SH-SY5Y (cell line): ENCODE data around the gene ADAMTS2.

ENCODE experiments used
- GATA2 ChIP-seq: IDR thresholded peaks from 2 replicates; pipeline ENCODE4 v1.6.1; 2011; ENCODE audit warnings: mild to moderate bottlenecking, low read depth, low read length
- GATA3 ChIP-seq: IDR thresholded peaks from 2 replicates; pipeline ENCODE4 v1.6.1; 2011; ENCODE audit warnings: low read depth, mild to moderate bottlenecking, low read length, moderate library complexity

ADAMTS2 gene

DNA sequence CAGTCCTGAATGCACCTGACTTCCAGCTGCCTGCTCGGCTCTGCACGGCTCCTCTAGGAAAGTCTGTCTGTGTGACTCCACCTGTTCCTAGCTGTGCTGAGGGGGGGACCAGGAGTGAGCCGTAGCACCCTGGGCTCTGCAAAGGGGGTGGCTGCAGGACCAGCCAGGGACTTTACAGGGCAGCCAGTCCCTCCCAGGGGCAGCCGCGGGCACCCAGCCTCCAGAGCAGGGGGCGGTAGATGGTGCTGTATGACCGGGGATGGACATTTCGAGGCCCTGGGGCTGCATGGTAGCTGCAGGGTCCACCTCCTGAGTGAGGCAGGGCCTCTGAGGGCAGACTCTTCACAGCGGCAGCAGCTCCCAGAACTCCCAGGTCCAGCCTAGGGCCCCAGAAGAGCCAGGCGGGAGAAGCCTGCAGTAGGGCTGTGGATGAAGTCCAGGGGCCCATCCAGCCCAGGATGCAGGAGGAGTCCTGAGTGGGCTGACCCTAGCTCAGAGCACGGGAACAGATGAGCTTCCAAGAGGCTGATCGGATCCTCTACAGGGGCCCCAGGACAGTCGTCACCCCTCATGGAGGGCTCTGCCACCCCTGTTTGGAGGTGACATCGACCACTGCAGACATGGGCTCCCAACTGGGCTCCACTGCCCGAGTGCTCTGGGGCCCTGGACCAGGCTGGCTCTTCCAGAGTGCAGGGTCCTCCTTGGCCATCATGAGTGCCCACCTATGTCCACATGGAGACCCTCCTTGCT lies 179.7 kb downstream of the ADAMTS2 start:
- TF ChIP-seq GATA3 (no peak), GATA2 (no peak)

DNA sequence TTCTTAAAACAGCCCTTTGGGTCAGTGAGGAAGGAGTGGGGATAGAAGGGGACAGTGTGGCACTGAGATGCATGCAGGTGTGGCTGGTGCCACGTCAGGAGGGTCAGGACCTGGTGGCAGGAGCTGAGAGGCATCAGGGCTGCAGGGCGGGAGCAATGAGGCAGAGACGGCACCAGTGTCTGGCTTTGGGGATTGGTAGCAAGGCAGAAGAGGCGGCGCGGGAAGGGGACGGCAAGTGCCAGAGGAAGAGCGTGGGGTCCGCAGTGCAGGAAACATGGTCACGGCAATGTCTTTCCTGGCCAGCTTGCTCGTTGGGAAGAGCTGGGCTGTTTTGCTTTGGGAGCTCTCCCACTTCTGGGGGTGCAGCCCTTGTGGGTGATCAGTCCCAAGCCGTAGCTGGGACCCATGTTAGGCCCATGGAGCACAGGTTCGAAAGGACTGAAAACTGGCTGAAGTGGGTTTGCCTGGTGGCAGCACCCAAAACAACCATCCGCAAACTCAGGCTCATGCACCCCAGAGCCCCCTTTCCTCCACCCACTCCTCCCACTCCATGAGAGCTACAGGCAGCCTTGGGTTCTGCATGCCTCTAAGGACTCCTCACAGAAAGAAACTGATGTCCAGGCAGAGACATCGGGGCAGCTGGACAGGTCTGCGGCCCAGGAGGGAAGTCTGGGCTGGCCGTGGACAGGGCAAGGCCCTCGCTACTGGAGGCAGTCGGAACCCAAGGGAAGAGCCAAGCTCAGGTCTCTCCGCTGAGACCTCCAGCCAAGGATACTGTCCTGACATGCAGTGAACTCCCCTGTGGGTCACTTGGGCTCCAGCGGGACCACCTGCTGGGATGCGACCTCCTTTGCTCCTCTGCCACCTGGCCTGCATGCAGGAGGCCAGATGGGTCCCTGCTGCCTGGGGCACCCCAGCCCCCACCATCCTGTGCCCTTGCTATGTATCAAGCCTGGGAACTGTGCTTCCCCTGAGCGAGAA lies 180.6 kb downstream of the ADAMTS2 start:
- TF ChIP-seq GATA2: no peak
- no peak for TF ChIP-seq GATA3

DNA sequence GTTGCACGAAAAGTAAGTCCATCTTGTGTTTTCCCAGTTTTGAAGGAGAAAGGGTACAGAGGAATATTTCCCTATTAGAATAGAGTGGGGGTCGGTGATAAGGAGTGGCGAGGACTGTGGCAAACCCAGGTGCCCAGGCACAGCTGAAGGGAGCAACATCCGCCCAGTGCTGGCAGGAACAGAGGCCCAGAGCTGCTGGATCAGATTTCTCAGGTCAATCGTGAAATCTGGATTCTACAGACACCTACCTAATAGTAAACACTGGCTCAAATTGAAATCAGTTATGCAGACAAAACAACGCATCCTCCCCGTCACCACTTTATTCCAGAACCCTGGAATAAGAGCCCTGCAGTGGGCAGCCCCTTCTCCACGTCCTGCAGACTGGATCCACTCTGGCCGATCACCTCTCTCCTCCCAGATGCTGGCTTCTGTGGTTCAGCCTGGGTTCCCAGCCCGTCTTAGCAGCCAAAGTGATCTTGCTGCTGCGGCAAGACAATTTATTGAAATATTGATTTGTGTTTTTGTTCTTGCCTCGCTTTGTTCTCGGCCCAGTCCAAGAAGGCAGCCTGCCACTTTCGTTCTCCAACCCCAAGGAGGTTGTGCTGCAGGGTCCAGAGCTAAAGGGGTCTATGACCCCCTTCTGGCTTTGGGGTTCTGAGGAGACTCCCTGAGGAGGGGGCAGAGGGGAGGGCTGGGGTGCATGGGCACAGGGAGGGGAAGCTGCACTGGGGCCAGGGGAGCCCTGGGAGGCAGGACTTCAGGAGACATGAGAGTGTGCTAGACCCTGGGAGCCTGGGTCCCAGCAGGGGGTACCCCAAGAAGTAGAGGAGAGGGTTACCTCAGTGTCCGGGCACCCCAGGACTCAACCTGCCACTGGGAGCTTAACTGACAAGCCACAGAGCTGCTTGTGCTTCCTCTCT lies 181.8 kb downstream of the ADAMTS2 start:
- TF ChIP-seq GATA3 (no peak), GATA2 (no peak)

DNA sequence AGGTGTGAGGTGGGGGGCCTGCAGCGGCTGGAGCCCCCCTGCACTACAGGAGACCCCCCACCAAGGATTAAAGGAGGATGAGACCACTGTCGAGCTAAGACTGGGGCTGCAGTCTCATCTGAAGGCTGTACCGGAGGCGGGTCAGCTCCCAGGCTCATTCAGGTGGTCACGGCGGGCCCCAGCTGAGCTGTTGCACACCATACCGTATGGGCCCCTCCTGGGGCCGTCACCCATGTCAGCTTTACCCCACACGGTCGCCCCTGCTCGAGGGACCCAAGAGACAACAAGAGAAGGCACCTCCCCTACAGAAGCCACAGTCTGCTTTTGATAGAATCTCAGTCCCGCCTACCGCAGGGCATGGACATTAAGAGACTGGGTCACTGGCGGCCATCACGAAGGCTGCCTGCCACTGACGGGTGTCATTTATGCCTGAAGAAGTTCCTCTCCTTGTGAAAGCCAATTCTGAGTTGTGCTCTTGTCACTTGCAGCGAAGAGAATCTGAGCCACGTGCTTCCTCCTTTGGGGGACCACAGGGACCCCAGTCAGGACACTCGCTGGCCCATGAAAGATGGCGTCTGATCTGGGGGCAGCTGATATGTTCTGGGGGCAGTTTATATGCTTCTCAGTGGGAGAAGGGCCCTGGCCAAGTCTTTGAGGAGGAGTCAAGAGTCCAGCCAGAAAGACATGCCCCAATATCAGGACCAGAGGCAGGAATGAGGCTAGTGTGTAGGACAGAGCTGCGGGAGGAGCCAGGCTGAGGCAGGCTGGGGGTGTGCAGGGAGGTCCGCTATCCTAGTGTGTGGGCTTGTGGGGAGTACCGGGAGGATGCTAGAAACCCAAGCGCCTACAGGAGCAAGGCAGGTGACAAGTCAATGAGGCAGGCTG lies 182.7 kb downstream of the ADAMTS2 start:
- no peak for TF ChIP-seq GATA3
- TF ChIP-seq GATA2: no peak

DNA sequence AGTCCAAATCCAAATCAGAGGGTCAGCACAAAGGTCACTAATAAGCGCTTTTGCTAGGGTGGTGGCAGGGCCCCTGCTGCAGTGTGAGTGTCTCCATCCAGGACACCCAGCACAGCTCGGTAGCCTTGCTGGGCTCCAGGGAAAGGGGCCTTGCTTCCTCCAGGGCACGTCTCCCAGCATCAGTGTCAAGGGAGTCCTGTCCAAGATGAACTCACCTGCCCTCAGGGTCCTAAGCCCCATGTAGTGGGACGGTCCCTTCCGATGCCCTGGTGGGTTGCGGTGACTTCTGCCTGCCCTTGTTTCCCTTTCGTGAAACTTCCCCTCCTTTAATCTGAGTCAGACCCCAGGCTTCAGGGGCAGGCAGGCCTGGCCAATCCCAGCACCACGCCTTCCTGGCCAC lies 183.4 kb downstream of the ADAMTS2 start:
- TF ChIP-seq GATA3: no peak
- no peak for TF ChIP-seq GATA2

DNA sequence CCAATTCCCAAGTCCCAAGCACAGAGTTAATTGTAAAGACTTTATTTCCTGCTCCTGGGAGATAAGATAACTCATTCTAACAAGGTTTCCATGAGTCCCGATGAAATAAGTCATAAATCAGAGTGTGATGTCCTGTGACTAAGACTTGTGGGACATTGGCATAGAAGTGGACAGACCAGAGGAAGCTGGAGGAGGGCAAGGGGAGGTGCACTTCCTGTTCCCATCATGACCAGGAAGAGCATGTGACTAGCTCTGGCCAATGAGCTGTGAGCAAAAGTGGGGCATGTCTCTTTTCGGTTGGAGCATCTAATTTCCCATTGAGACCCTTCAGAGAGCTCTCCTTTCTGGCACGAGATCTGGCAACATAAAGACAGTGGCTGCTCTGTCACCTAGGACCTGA lies 184.7 kb downstream of the ADAMTS2 start:
- TF ChIP-seq GATA2 (no peak), GATA3 (no peak)

DNA sequence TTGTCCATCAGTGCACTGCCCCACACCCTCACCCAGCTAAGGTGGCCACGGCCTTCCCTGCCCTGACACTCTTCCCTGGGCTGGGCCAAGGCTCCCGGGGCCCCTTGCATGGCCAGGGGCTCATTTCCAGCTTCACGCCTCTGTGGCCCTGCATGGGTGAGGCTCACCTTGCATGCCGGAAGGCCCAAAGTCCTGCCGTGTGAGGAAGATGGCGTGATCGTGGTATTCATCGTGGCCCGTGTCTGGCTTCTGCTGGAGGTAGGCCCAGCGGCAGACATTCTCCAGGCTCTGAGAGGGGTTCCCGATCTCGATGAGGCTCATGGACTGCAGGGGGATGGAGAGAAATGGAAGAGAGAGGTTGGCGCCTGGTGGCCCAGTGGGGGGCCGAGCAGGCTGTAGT lies 186.7 kb downstream of the ADAMTS2 start:
- no peak for TF ChIP-seq GATA3
- no peak for TF ChIP-seq GATA2

DNA sequence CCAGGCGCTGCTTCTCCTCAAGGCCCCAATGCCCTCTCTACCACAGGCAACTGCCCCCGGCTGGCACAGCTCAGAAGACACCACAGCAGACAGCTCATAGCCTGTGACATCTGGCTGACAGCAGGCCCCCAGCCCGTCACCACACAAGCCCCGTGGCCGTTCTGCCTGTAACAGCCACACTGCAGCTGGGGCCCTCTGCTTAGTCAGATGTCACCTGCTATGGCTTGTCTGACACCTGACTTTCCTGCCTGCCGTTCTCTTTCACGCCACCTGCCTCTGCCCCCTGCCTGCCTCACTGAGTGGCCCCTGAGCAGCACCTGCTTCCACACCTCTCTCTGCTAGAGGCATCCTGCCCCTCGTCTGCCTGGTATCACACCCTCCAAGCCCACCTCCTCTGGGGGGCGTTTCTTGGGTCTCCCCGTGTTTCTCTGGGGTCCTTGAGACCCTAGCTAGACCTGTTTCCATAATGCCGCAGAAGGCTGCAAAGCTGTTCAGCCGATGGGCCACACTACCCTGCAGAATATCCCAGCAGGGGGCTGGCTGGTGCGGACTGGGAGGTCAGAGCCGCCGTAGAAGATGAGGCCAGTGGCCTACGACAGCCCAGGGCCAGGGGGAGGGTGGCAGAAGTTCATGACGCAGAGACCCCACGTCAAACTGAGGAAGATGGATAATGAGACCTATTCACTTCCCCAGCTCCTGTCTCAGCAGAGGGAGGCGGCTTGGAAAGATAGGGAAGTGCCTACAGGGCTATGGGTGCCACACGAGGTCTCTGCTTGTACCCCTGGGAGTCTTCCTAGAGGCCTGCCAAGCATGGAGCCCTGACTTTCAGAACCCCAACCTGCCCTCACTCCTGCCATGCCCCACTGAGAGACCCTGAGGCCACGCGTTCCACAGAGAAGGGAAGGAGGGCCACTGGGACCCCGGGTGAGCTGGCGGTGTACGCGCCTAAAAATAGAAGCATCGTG lies 190.0 kb downstream of the ADAMTS2 start:
- TF ChIP-seq GATA2 (no peak), GATA3 (no peak)

DNA sequence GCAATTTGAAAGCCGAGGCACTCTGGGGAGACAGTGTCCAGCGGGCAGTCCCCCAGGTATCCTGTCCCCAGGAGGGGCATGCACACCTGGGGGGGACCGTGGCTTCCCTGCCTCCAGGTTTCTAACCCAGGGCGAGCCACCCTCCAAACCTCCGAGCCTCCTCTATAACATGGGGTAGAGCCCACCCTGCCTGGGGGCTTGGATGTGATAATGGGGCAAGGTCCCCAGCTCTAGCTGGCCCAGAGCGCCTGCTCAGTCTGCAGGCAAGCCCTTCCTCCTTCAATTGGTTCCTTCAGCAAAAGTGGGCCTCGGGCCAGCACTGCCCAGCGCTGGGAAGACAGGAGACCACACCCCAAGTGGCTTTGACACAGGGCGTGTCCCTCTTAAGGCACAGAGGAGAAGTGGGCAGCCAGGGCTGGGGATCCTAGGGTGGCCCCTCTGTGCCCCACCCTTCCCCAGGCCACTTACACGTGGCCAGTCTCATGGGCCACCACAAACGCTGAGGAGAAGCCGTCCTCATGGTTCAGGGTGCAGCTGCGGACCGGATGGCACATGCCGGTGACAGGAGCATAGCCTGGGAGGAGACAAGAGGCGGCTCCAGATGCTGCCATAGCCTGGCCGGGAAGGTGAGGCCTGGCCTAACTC lies 190.8 kb downstream of the ADAMTS2 start:
- TF ChIP-seq GATA2 (no peak), GATA3 (no peak)

DNA sequence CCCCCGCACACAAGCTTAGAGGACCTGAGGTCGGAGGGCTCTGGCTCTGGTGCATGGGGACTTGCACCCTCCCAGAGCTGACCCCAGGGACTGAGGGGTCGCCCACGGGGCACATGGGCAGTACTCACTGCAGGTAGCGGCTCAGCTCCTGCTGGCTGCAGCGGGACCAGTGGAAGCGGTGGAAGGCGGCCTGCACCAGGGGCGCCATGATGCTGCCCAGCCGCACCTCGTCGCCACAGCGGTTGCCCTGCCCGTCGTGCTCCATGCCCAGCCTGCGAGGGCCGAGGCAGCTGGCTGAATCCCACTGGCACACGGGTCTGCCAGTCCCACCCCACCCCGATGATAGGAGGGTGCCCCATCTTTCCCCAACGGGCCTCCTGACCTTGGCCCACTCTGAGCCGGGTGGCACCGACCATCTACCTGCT lies 191.3 kb downstream of the ADAMTS2 start:
- TF ChIP-seq GATA3: no peak
- TF ChIP-seq GATA2: no peak

DNA sequence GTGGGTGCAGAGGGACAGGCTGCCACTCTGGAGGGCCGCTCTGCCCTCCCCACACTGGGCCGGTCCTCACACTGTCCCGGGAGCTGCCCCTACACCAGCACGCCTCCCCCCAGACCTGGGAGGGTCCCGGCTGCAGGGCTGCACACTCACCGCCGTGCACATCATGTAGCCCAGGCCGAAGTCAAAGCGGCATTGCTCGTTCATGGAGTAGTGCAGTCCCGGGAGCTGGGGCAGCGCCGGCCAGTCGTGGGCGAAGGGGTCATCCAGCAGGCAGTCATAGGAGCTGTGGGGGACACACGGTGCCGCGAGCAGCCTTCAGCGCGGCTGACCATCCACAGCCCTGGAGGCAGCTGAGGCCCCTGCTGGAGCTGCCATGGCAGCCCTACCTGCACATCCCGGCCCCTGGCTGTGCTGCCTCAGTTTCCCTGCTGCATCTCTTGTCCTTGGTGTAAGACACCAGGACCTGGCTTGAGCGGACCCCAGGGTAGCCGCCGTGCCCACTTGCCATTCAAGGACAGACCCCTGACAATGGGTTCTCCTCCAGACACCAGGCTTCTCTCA lies 191.8 kb downstream of the ADAMTS2 start:
- TF ChIP-seq GATA3: no peak
- no peak for TF ChIP-seq GATA2

DNA sequence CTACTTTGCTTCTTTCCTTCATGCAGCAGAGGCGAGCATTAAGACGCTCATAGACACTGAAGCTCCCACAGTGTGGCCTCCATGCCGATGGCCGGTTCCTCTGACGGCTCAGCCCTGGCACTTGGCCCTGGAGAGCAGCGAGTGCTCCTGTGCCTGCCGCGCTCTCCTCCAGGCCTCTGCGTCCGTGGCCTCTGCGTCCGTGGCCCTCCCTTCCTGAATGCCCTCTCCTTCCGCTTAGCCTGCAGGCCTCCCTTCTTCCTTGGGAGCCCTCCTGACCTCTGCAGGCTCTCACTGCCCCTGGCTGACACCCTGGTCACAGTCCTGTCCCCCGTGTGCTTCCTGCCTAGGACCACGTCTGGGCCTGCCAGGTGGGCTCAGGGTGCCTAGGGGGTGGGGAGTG lies 192.3 kb downstream of the ADAMTS2 start:
- TF ChIP-seq GATA3 (no peak), GATA2 (no peak)
